ENCODE measurements around the gene TSPAN3.

- no peak for TF ChIP-seq CTCF (IDR thresholded peaks at IDR 0.05)
- TF ChIP-seq POLR2A (IDR thresholded peaks at IDR 0.05), result no peak
- no peak for TF ChIP-seq EP300 (IDR thresholded peaks at IDR 0.05)
- TF ChIP-seq POLR2AphosphoS5 (IDR thresholded peaks at IDR 0.05), result no peak
Measured at GRCh38 chr15:77025941-77026411, 44.9 kb downstream of the TSPAN3 start.
